GM12878 (cell line): ENCODE measurements around the gene PRKCB. TPM values are rescaled to one million over a fixed set of nuclear protein-coding genes. Genes with fewer than 3 reads are reported as not detected.

Experiments
- ATAC-seq: fragments of 200-7000 bp; cut with Tn5 transposase; 3 replicates; pipeline ENCODE4 v1.9.1; 2020; ENCODE audit warnings: mild to moderate bottlenecking, moderate library complexity
- BruUV-seq: library from RNA; stranded (reverse); fragments of 400-500 nt; replicated peaks from 2 replicates; lab custom pipeline; 2021; lab: Mats Ljungman, UMichigan
- CTCF ChIA-PET: fragments of 300-600 bp; sonication (Branson Sonifier 250); formaldehyde crosslinking; extraction: SDS; loops from one replicate; lab custom pipeline; 2021; ENCODE audit warnings: inconsistent platforms; lab: Yijun Ruan, JAX
- POLR2A ChIA-PET: fragments of 350-600 bp; formaldehyde crosslinking; extraction: SDS; loops from one replicate; lab custom pipeline; 2021; ENCODE audit warnings: inconsistent platforms; lab: Charles Lee
- RAD21 ChIA-PET: fragments of 300-600 bp; sonication (Branson Sonifier 250); formaldehyde crosslinking; loops from one replicate; lab custom pipeline; 2023; ENCODE audit warnings: antibody characterized with exemption; ENCODE audit not compliant: unreplicated experiment; lab: Charles Lee
- SMC1A ChIA-PET: fragments of 300-600 bp; sonication (Branson Sonifier 250); formaldehyde crosslinking; loops from one replicate; lab custom pipeline; 2023; ENCODE audit not compliant: unreplicated experiment, uncharacterized antibody; lab: Charles Lee
- DNase-seq: peaks from one replicate; pipeline ENCODE4 v3.0.0-alpha.2; 2011; ENCODE audit warnings: low read depth, low spot score
- FAIRE-seq: peaks from 3 replicates; lab custom pipeline; 2011; peaks lifted over from hg19 to GRCh38; lab: Jason Lieb, UNC
- H2AFZ ChIP-seq: 2 replicates; pipeline ENCODE4 v1.6.0; 2011; ENCODE audit warnings: low read depth, low read length, control low read depth; ENCODE audit not compliant: control insufficient read depth
- H3K27ac ChIP-seq: 2 replicates; pipeline ENCODE4 v1.5.1; 2011; ENCODE audit warnings: control low read depth; ENCODE audit not compliant: control insufficient read depth, insufficient read depth
- H3K27me3 ChIP-seq, 2 experiments: replicated peaks in 1 of 2; 2 replicates each; pipeline versions ENCODE4 v1.6.0 to v1.6.1; 2011; ENCODE audit warnings: low read length in 1 of 2; ENCODE audit not compliant: control insufficient read depth in 2 of 2, insufficient read depth in 2 of 2
- H3K36me3 ChIP-seq, 2 experiments: 2 replicates each; pipeline ENCODE4 v1.5.1; 2011; ENCODE audit warnings: low read length in 1 of 2; ENCODE audit not compliant: control insufficient read depth in 2 of 2, insufficient read depth in 2 of 2
- H3K4me1 ChIP-seq: 2 replicates; pipeline ENCODE4 v1.6.1; 2011; ENCODE audit warnings: mild to moderate bottlenecking, low read length, moderate library complexity, mixed read lengths; ENCODE audit not compliant: control insufficient read depth, insufficient read depth
- H3K4me2 ChIP-seq: 2 replicates; pipeline ENCODE4 v1.6.0; 2011; ENCODE audit warnings: control low read depth; ENCODE audit not compliant: control insufficient read depth, insufficient read depth
- H3K4me3 ChIP-seq: fragments of 200-600 bp; sonication (generic); 2 replicates; pipeline ENCODE4 v1.5.1; 2016
- H3K79me2 ChIP-seq: 2 replicates; pipeline ENCODE4 v1.6.0; 2011; ENCODE audit warnings: low read length; ENCODE audit not compliant: control insufficient read depth, insufficient read depth
- H3K9ac ChIP-seq: 2 replicates; pipeline ENCODE4 v1.8.0; 2011; ENCODE audit warnings: low read length, control low read depth, mixed read lengths; ENCODE audit not compliant: control insufficient read depth, insufficient read depth
- H3K9me3 ChIP-seq: replicated peaks from 3 replicates; pipeline ENCODE4 v1.5.1; 2011; ENCODE audit warnings: mild to moderate bottlenecking, low read length; ENCODE audit not compliant: control insufficient read depth, insufficient read depth
- H4K20me1 ChIP-seq: 2 replicates; pipeline ENCODE4 v1.6.0; 2011; ENCODE audit not compliant: control insufficient read depth, insufficient read depth
- ATF3 ChIP-seq: IDR thresholded peaks from 2 replicates; pipeline ENCODE4 v1.6.1; 2011; ENCODE audit warnings: low read depth, mild to moderate bottlenecking, low read length, moderate library complexity, borderline replicate concordance; ENCODE audit errors: extremely low read depth
- E2F8 ChIP-seq: fragments of 450-650 bp; IDR thresholded peaks from 2 replicates; pipeline ENCODE4 v1.6.1; 2018; ENCODE audit warnings: mild to moderate bottlenecking, low read depth, moderate library complexity; ENCODE audit not compliant: partially characterized antibody
- EED ChIP-seq: sonication (generic); IDR thresholded peaks from 2 replicates; pipeline ENCODE4 v1.6.1; 2016; ENCODE audit warnings: antibody characterized with exemption, low read depth
- EP300 ChIP-seq, 2 experiments: fragments of 150-350 bp in 1 of 2; IDR thresholded peaks; 2 replicates each; pipeline ENCODE4 v1.6.1; 2011 to 2012; ENCODE audit warnings: low read depth in 2 of 2, low read length in 2 of 2, borderline replicate concordance in 1 of 2, improper control_type of control experiment in 1 of 2, inconsistent platforms in 1 of 2; ENCODE audit not compliant: control insufficient read depth in 1 of 2
- FOXK2 ChIP-seq: fragments of 450-650 bp; IDR thresholded peaks from 2 replicates; pipeline ENCODE4 v1.6.1; 2017; ENCODE audit warnings: mild to moderate bottlenecking, moderate library complexity
- MAX ChIP-seq: IDR thresholded peaks from 2 replicates; pipeline ENCODE4 v1.6.1; 2012; ENCODE audit warnings: low read depth, low read length, improper control_type of control experiment
- MEF2B ChIP-seq: fragments of 450-650 bp; IDR thresholded peaks from 2 replicates; pipeline ENCODE4 v1.6.1; 2018; ENCODE audit warnings: mild to moderate bottlenecking, moderate library complexity; ENCODE audit not compliant: partially characterized antibody, poor library complexity, severe bottlenecking
- NFIC ChIP-seq: IDR thresholded peaks from 2 replicates; pipeline ENCODE4 v1.6.1; 2012; ENCODE audit warnings: low read depth, mild to moderate bottlenecking, inconsistent platforms, low read length, moderate library complexity
- PAX8 ChIP-seq: fragments of 450-650 bp; IDR thresholded peaks from 2 replicates; pipeline ENCODE4 v1.6.1; 2017; ENCODE audit warnings: mild to moderate bottlenecking, moderate library complexity
- POLR2AphosphoS5 ChIP-seq: IDR thresholded peaks from 2 replicates; pipeline ENCODE4 v1.6.1; 2011; ENCODE audit warnings: mild to moderate bottlenecking, low read length, inconsistent platforms
- RELA ChIP-seq: fragments of 450-650 bp; IDR thresholded peaks from 2 replicates; pipeline ENCODE4 v1.8.0; 2014; ENCODE audit warnings: borderline replicate concordance; ENCODE audit not compliant: partially characterized antibody
- SMC3 ChIP-seq: IDR thresholded peaks from 2 replicates; pipeline ENCODE4 v1.6.1; 2011; ENCODE audit warnings: low read length, improper control_type of control experiment, borderline replicate concordance
- STAT1 ChIP-seq: fragments of 450-650 bp; conservative IDR thresholded peaks from 2 replicates; pipeline ENCODE4 v1.6.1; 2014; ENCODE audit warnings: antibody characterized with exemption, mild to moderate bottlenecking
- SUZ12 ChIP-seq: fragments of 200-600 bp; sonication (generic); IDR thresholded peaks from one replicate; pipeline ENCODE4 v1.6.1; 2018; ENCODE audit warnings: antibody characterized with exemption, mild to moderate bottlenecking; ENCODE audit not compliant: unreplicated experiment
- TAF1 ChIP-seq: IDR thresholded peaks from 2 replicates; pipeline ENCODE4 v1.6.1; 2011; ENCODE audit warnings: mild to moderate bottlenecking, low read depth, low read length, borderline replicate concordance
- TARDBP ChIP-seq: IDR thresholded peaks from 2 replicates; pipeline ENCODE4 v1.6.1; 2016; ENCODE audit warnings: borderline replicate concordance
- ZNF207 ChIP-seq: fragments of 450-650 bp; IDR thresholded peaks from 2 replicates; pipeline ENCODE4 v1.6.1; 2014; ENCODE audit warnings: antibody characterized with exemption, mild to moderate bottlenecking, borderline replicate concordance
- ZNF217 ChIP-seq: fragments of 450-650 bp; IDR thresholded peaks from 2 replicates; pipeline ENCODE4 v1.6.1; 2017; ENCODE audit warnings: antibody characterized with exemption, mild to moderate bottlenecking
- ZSCAN29 ChIP-seq: fragments of 450-650 bp; IDR thresholded peaks from 2 replicates; pipeline ENCODE4 v1.6.1; 2017; ENCODE audit warnings: mild to moderate bottlenecking, moderate library complexity
- ZZZ3 ChIP-seq: IDR thresholded peaks from 2 replicates; pipeline ENCODE4 v1.6.1; 2011; ENCODE audit warnings: low read depth; ENCODE audit not compliant: control insufficient read depth, insufficient read length
- WGBS: methylation state at CpG from one replicate; pipeline ENCODE4 v1.1.6; 2016; ENCODE audit warnings: low lambda C conversion rate; ENCODE audit not compliant: insufficient replicate concordance, insufficient coverage; ENCODE audit errors: missing lambda C conversion rate; 5-methylcytosine and 5-hydroxymethylcytosine counted together
- in situ Hi-C: fragments of 300-500 bp; cut with MboI; formaldehyde crosslinking; loops from 9 replicates; pipeline ENCODE4 v1.14.3; 2018; ENCODE audit warnings: mixed read lengths
- intact Hi-C: fragments of 100-400 bp; cut with micrococcal nuclease; formaldehyde crosslinking; loops from one replicate; pipeline ENCODE4 v1.14.2; 2022; ENCODE audit not compliant: unreplicated experiment
- polyA plus RNA-seq, 11 experiments: library from polyadenylated mRNA; depleted of rRNA in 4 of 11; unstranded in 6 of 11; stranded (reverse) in 5 of 11; fragments of >200 nt; fragmentation: Nextera tagmentation in 4 of 11; fragmentation: Illumina TruSeq in 1 of 11; extraction: Ambion mirVana in 4 of 11; extraction: Trizol in 1 of 11; gene quantifications; 1 replicate in 1 of 11; 2 replicates in 10 of 11; pipeline versions ENCODE4 v1.2.1 to v1.2.3, GENCODE V29; 2011 to 2016; ENCODE audit warnings: inconsistent platforms in 2 of 11, missing spikeins in 2 of 11, low read depth in 1 of 11
- total RNA-seq, 4 experiments: library from RNA; depleted of rRNA in 3 of 4; stranded (reverse); fragments of >200 nt in 3 of 4; fragmentation: Illumina TruSeq in 1 of 4; extraction: Trizol in 1 of 4; gene quantifications; 2 replicates each; pipeline versions ENCODE4 v1.2.1 to v1.2.3, GENCODE V29; 2013 to 2021

The PRKCB gene
- total and polyA plus RNA-seq, 10 of the 15 experiments (the other 5 are each of a cell fraction or from before 2014, with no cell fraction given): 21.4 to 158 (median 97.3) TPM

GRCh38 chr16:24156777-24157176 is 321.0 kb downstream of the PRKCB start:
- peaks cover 19 to 45% of the 10 kb centered on the region in 2 experiments for H3K36me3 ChIP-seq
- CTCF ChIA-PET: no interaction called here
- DNase-seq (no peak), FAIRE-seq (no peak), ATAC-seq (no peak)
- H3K4me1 ChIP-seq: 0 out of 2 replicates have a peak, but pooled peaks cover under 1% of the 10 kb centered on the region
- no peak overlapping the region for H3K4me3 ChIP-seq
- BruUV-seq: no TSS peak
- intact Hi-C loops (no loop called here), in situ Hi-C loops (no loop called here)
- no peaks in the 10 kb centered on the region for H3K79me2 ChIP-seq
- 44% methylated on average over 1 of the region's 1 CpG for WGBS
- SMC1A ChIA-PET: no interaction called here
- no peaks in the 10 kb centered on the region for H3K27me3 ChIP-seq
- no peak overlapping the region for H2AFZ ChIP-seq
- POLR2A ChIA-PET: no interaction called here
- no peak overlapping the region for H3K4me2 ChIP-seq
- TF ChIP-seq STAT1 (no peak), ATF3 (no peak), SUZ12 (no peak), ZZZ3 (no peak), TARDBP (no peak), FOXK2 (no peak), POLR2AphosphoS5 (no peak), MEF2B (no peak), SMC3 (no peak), PAX8 (no peak), ZNF217 (no peak), RELA (no peak), EED (no peak), MAX (no peak), NFIC (no peak), TAF1 (no peak), ZSCAN29 (no peak), EP300 (IDR thresholded peaks at IDR 0.05; ENCODE audit: borderline replicate concordance in 1 of 2, control insufficient read depth in 1 of 2, low read depth in 2 of 2, low read length in 2 of 2) (no peak), E2F8 (no peak), ZNF207 (no peak)
- H3K9me3 ChIP-seq: no peaks in the 10 kb centered on the region
- H3K27ac ChIP-seq: no peak overlapping the region
- no peak overlapping the region for H3K9ac ChIP-seq
- RAD21 ChIA-PET: no interaction called here
- H4K20me1 ChIP-seq: no peaks in the 10 kb centered on the region
